Stimulated activated CD4-positive, alpha-beta T cell treated with anti-CD3 and anti-CD28 coated beads, TNF-alpha, amount 100 ng/mL, for 1 hour (primary cell): ENCODE data around the gene ULK1.

ENCODE experiments used
- DNase-seq, 3 donors: peaks; one replicate each; pipeline ENCODE4 v3.0.0-alpha.2; 2020; ENCODE audit warnings: low read depth in 3 of 3, low spot score in 1 of 3

Gene ULK1

DNA sequence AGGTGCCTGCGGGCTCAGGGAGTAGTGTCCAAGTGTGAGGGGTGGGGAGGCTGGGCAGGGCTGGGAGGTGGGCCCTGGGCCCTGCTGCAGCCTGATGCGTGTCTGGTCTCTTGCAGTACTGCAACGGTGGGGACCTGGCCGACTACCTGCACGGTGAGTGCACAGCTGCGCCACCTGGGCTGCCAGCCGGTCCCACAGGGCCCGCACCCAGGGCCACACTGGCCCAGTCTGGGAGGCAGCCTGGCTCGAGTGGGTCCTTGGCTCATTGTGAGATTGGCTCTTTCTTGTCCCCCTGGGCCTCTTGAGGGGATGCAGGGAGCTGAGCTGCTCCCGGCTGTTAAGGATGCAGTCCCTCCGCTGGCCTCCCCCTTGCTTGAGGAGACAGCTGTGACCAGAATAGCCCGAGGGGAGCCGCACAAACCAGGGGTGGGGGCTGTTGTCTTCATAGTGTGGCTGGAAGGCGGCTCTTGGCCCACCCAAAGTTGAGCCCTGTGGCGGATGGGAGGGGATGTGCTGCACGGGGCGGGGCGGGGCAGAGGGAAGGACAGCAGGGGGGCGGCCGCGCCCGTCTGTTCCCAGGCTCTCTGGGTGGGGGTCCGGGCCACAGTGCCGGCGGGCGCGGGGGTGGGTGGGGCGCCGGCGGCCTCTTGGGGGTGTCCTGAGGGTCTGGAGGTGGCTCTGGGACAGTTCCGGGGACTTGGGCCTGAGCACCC lies 13.1 kb downstream of the ULK1 start:
- DNase-seq = no peak

GRCh38 chr12:131908092-131909080 lies 14.0 kb downstream of the ULK1 start:
- no peak for DNase-seq

- DNase-seq = no peak
Measured at GRCh38 chr12:131909081-131909751, 14.8 kb downstream of the ULK1 start.

DNA sequence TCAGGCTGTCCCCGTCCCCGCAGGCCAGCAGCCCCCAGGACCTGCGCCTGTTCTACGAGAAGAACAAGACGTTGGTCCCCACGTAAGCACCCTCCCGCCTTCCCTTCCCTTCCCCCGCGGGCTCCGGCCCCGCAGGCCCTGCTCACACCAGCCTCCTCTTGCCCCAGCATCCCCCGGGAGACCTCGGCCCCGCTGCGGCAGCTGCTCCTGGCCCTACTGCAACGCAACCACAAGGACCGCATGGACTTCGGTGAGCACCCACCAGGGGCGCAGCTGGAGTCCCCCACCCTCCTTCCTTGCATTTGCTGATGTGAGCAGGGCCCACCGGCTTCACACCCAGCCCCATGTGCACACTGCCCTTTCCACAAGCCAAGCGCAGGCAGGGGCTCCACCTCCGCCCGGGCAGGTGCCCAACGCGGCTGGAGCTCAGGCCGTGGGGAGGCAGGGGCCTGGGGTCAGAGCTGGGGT lies 15.4 kb downstream of the ULK1 start:
- DNase-seq = no peak

DNA sequence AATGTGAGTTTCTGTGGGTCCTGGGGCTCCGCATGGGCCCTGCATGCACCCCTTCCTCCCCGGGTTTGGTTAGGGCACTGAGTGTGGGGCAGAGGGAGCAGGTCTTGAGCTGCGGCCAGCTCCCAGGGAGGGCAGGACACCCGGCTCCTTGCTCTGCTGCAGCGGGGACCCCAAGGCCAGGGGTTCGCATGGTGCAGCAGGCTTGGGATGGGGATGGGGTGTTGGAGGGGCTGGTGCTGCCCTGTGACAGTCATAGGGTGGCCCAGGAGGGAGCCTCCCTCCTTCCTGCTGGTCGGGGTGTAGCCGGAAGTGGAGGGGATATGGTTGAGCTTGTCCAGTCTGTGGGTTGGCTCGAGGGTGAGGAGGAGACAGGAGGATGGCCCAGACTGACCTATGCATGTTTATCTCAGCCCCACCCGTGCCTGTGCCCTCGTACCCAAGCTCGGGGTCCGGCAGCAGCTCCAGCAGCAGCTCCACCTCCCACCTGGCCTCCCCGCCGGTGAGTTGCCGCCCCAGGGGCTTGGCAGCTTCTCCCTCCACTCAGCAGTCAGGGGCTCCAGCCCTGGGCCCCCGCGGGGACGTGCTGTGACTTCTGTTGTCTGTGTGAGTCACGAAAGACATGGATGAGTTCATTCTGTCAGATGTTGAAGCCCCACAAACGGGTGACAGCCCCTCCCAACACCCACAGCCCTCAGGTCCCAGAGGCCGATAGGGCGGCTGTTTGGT lies 16.0 kb downstream of the ULK1 start:
- DNase-seq = no peak

GRCh38 chr12:131911028-131911650 lies 16.7 kb downstream of the ULK1 start:
- DNase-seq = no peak

GRCh38 chr12:131911851-131912477 lies 17.5 kb downstream of the ULK1 start:
- DNase-seq = no peak

GRCh38 chr12:131912518-131913274 lies 18.3 kb downstream of the ULK1 start:
- no peak for DNase-seq

DNA sequence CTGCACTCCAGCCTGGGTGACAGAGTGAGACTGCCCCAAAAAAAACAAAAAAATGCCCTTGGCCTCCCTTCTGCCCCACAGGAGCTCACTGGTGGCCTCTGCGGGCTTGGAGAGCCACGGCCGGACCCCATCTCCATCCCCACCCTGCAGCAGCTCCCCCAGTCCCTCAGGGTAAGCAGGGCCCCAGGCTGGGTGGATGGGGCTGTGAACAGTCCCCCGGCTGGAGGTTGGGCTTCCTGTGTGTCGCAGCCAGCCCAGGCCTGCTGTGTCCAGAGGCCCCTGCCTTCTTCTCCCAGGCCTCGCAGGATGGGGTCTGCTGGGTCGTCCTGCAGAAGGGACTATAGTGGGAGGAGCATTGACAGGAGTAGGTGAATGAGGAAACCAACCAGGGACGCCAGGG lies 19.2 kb downstream of the ULK1 start:
- no peak for DNase-seq

GRCh38 chr12:131914179-131914702 lies 19.8 kb downstream of the ULK1 start:
- DNase-seq = no peak

DNA sequence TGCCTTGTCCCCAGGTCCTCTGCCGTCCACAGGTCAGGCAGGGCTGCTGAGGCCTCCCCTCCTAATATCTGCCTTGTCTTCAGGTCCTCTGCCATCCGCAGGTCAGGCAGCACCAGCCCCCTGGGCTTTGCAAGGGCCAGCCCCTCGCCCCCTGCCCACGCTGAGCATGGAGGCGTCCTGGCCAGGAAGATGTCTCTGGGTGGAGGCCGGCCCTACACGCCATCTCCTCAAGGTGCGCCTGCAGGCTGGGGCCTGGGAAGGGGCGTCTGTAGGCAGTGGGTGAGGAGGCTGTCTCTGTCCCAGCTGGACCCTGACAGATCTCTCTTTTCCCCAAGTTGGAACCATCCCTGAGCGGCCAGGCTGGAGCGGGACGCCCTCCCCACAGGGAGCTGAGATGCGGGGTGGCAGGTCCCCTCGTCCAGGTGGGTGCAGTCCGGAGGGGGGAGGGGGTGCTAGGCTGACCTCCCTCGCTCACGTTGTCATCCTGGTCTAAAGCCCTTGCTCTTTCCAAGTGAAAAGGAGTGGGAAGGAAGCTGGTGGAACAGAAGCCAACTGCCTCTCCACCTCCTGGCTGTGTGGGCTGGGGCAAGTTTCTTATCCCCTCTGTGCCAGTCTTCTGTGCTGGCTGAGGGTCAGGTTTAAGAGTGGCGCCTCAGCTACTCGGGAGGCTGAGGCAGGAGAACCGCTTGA lies 20.7 kb downstream of the ULK1 start:
- no peak for DNase-seq

GRCh38 chr12:131915823-131916222 lies 21.4 kb downstream of the ULK1 start:
- DNase-seq = no peak

- DNase-seq = no peak
Measured at GRCh38 chr12:131916306-131917138, 22.1 kb downstream of the ULK1 start.

GRCh38 chr12:131917139-131917710 lies 22.8 kb downstream of the ULK1 start:
- no peak for DNase-seq

DNA sequence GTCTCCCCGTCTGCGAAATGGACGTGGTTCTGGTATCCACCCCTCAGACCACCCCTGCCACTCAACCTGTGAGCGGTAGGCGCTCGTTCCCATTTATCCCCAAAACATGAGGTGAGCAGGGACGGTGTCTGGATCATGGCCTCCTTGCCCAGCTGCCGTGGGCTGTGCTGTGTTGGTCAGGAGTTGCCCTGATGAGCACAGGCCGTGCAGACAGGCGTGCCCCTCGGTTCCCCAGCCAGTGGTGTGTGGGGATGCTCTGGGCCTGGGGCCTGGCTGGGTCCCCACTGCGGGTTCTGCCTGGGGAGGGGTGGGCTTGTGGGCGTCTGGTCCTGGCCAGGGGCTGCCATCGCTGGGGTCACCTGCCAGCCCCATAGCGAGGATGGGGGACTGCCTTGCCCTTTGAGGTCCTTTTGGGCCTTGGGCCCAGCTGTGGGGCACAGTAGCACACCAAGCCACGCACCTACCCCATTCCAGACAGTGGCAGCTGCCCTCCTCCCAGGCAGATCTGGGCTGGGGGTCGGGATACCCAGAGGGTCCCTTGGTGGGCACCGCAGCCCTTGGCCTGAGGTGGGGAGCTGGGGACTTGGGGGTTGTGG lies 23.4 kb downstream of the ULK1 start:
- DNase-seq = no peak

DNA sequence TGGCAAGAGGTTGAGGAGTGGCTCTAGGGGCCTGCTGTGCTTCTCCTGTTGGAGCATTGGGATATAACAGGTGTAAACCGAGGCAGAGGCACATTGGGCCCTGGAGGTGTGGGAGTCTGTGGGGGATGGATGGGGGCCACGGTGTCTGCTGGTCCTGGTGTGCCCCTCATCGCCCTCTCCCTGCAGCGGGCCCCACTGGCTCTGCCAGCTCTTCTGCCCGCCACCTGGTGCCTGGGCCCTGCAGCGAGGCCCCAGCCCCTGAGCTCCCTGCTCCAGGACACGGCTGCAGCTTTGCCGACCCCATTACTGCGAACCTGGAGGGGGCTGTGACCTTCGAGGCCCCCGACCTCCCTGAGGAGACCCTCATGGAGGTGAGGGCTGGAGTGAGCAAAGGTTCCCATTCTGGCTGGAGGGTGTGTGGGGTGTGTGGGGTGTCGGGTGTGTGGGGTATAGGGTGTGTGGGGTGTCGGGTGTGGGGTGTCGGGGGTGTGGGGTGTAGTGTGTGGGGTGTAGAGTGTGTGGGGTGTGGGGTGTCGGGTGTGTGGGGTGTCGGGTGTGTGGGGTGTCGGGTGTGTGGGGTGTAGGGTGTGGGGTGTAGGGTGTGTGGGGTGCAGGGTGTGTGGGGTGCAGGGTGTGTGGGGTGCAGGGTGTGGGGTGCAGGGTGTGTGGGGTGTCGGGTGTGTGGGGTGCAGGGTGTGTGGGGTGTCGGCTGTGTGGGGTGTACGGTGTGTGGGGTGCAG lies 24.1 kb downstream of the ULK1 start:
- DNase-seq = no peak
